IPS-20b (cell line): ENCODE data around the gene SLFN14.
A peak's percentile ranks its signal among the peaks of the same experiment; 100 is the strongest.
"Not testable (repeated sequence)": the region's sequence is repeated elsewhere in the genome, so short reads cannot be mapped to it uniquely, and the experiment has no call there.

Experiments used
- H3K27ac ChIP-seq: one replicate; pipeline ENCODE4 v1.5.1; 2013; ENCODE audit warnings: low read length
- H3K27me3 ChIP-seq: 2 replicates; pipeline ENCODE4 v1.6.1; 2013; ENCODE audit warnings: mild to moderate bottlenecking, low read length, inconsistent platforms; ENCODE audit not compliant: insufficient read depth
- H3K36me3 ChIP-seq: 2 replicates; pipeline ENCODE4 v1.6.1; 2013; ENCODE audit warnings: low read depth, mild to moderate bottlenecking, inconsistent platforms, low read length, moderate library complexity; ENCODE audit not compliant: insufficient read depth
- H3K4me1 ChIP-seq: 2 replicates; pipeline ENCODE4 v1.6.1; 2013; ENCODE audit warnings: mild to moderate bottlenecking, control low read depth, inconsistent platforms, low read length, moderate library complexity; ENCODE audit not compliant: insufficient read depth
- H3K4me3 ChIP-seq: 2 replicates; pipeline ENCODE4 v1.5.1; 2013; ENCODE audit warnings: mild to moderate bottlenecking, low read length, inconsistent platforms
- H3K9ac ChIP-seq: 2 replicates; pipeline ENCODE4 v1.6.1; 2013; ENCODE audit warnings: low read depth, mild to moderate bottlenecking, inconsistent platforms, low read length, moderate library complexity
- H3K9me3 ChIP-seq: 2 replicates; pipeline ENCODE4 v1.6.1; 2013; ENCODE audit warnings: mild to moderate bottlenecking, low read depth, low read length, inconsistent platforms; ENCODE audit not compliant: insufficient read depth

SLFN14 gene

GRCh38 chr17:35586569-35587073 is 26.0 kb upstream of the SLFN14 start:
- H3K9me3 ChIP-seq = no peaks in the 10 kb centered on the region
- H3K4me3 ChIP-seq = peak overlapping the region; percentile 89
- no peaks in the 10 kb centered on the region for H3K36me3 ChIP-seq
- peak overlapping the region; percentile 91; the same call in 1 of the 2 replicates for H3K9ac ChIP-seq
- 0 out of 2 replicates have a peak, but pooled peaks cover 9% of the 10 kb centered on the region for H3K27me3 ChIP-seq
- H3K4me1 ChIP-seq = 0 out of 2 replicates have a peak, but pooled peaks cover 3% of the 10 kb centered on the region
- peak overlapping the region; percentile 50 for H3K27ac ChIP-seq

- Histone ChIP-seq H3K27me3 (0 out of 2 replicates have a peak, but pooled peaks cover 9% of the 10 kb centered on the region), H3K9ac (no peak overlapping the region), H3K9me3 (no peaks in the 10 kb centered on the region), H3K27ac (no peak overlapping the region), H3K4me1 (no peaks in the 10 kb centered on the region), H3K36me3 (no peaks in the 10 kb centered on the region), H3K4me3 (no peak overlapping the region)
Measured at GRCh38 chr17:35584061-35584460, 23.4 kb upstream of the SLFN14 start.

DNA sequence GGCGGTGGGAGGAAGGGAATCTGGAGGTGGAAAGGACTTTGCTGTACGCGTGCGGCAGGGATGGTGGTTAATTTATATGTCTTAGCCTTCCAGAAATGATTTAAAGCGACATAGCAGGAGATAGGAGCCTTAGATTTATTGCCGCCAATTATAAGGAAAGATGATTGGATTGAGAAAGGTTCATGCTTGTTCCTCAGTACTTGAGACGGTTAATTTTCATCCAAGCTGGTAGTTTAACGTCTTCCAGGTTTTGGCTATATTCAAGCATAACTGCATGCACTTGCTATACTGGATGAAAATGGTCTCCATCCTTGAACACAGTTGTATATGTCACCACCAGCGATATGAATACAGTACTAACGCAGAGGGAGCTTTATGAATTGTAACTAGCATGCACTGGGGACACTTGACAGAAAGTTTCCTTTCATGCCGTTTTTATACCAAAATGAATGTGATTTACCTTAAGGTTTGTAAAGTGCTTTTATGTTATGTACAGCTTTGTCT is 18.4 kb upstream of the SLFN14 start:
- no peaks in the 10 kb centered on the region for H3K4me1 ChIP-seq
- peak overlapping the region; percentile 95 for H3K9ac ChIP-seq
- H3K9me3 ChIP-seq = no peaks in the 10 kb centered on the region
- peaks cover 17% of the 10 kb centered on the region for H3K36me3 ChIP-seq
- H3K27me3 ChIP-seq = 0 out of 2 replicates have a peak, but pooled peaks cover 4% of the 10 kb centered on the region
- H3K4me3 ChIP-seq = peak overlapping the region; percentile 94
- H3K27ac ChIP-seq = peak overlapping the region; percentile 86

GRCh38 chr17:35578197-35578928 is 17.7 kb upstream of the SLFN14 start, which contains the start of gene PEX12:
TSS of gene PEX12 (minus strand) at chr17:35578571. CDS start at chr17:35578021, 550 bp downstream.
- H3K27ac ChIP-seq = peak within 1 kb of the TSS; percentile 86
- H3K36me3 ChIP-seq = peaks cover 17% of the 10 kb centered on the region
- H3K9me3 ChIP-seq = no peaks in the 10 kb centered on the region
- H3K4me3 ChIP-seq = peak within 1 kb of the TSS; percentile 94
- peak within 1 kb of the TSS; percentile 95 for H3K9ac ChIP-seq
- H3K27me3 ChIP-seq = no peaks in the 10 kb centered on the region
- H3K4me1 ChIP-seq = no peaks in the 10 kb centered on the region

DNA sequence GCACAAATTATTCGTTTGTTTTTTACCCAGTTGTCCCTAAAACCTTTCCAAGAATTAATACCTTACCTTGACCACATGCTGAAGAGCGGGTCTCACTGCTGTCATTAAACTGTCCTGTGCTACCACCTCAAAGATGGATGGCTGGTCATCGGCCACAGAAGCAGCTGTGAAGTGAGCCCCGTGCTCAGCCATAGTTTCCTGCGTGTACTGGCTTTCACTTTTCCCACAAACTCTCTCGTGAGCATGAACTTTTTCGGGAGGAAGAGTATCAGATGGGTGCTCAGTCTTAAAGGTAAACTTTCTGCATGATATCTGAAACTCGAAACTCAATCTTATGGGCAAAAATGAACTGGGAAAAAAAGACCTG is 17.2 kb upstream of the SLFN14 start:
- H3K9ac ChIP-seq = peak overlapping the region; percentile 95
- peak overlapping the region; percentile 86 for H3K27ac ChIP-seq
- H3K36me3 ChIP-seq = peaks cover 17% of the 10 kb centered on the region
- H3K4me1 ChIP-seq = no peaks in the 10 kb centered on the region
- H3K27me3 ChIP-seq = no peaks in the 10 kb centered on the region
- H3K4me3 ChIP-seq = peak overlapping the region; percentile 94
- no peaks in the 10 kb centered on the region for H3K9me3 ChIP-seq

GRCh38 chr17:35575759-35576158 is 15.1 kb upstream of the SLFN14 start:
- Histone ChIP-seq H3K9me3 (no peaks in the 10 kb centered on the region), H3K27me3 (no peaks in the 10 kb centered on the region), H3K9ac (no peak overlapping the region), H3K4me1 (no peaks in the 10 kb centered on the region), H3K27ac (no peak overlapping the region), H3K36me3 (peaks cover 17% of the 10 kb centered on the region), H3K4me3 (no peak overlapping the region)

DNA sequence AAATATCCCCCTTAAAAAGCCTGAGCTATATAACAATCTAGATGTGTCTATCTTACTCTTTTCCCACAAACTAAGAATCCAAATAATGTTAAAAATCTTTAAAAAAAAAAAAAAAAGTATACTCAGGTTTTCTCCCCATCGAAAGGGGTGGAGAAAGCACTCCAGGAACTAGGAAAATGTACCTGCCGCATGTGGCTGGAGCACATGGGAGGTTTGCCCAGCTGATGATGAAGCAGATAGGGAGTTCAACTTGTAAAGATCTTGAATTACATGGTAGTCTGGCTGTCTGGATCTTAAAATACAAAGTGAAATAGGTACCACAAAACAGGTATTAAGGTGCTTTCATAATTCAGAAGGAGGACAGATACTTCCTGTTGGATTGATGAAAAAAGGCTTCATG is 8.8 kb upstream of the SLFN14 start:
- Histone ChIP-seq H3K4me1 (no peaks in the 10 kb centered on the region), H3K36me3 (peaks cover 2% of the 10 kb centered on the region; the same call in 1 of the 2 replicates), H3K4me3 (peak overlapping the region; percentile 99; the same call in 1 of the 2 replicates), H3K9me3 (no peaks in the 10 kb centered on the region), H3K27me3 (peaks cover 20% of the 10 kb centered on the region), H3K27ac (no peak overlapping the region), H3K9ac (no peak overlapping the region)

DNA sequence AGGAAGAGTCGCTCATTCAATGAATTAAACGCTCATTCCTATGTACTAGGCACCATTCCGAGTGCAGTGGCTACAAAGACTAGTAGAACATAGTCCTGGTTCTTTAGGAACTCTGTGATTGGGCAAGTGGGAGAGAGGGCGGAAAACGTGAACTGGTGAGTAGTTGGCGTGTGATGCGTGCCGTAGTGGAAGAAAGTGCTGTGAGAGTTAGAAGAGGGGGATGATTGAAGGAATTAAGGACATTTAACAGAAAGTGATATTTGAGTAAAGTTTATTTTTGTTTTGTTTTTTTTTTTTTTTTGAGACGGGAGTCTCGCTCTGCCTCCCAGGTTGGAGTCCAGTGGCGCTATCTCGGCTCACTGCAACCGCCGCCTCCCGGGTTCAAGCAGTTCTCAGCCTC is 7.9 kb upstream of the SLFN14 start:
- no peaks in the 10 kb centered on the region for H3K4me1 ChIP-seq
- no peaks in the 10 kb centered on the region for H3K36me3 ChIP-seq
- H3K9ac ChIP-seq = peak overlapping the region; percentile 99
- peak overlapping the region; percentile 99 for H3K4me3 ChIP-seq
- H3K27me3 ChIP-seq = peaks cover 29% of the 10 kb centered on the region
- H3K27ac ChIP-seq = peak overlapping the region; percentile 84
- H3K9me3 ChIP-seq = no peaks in the 10 kb centered on the region

DNA sequence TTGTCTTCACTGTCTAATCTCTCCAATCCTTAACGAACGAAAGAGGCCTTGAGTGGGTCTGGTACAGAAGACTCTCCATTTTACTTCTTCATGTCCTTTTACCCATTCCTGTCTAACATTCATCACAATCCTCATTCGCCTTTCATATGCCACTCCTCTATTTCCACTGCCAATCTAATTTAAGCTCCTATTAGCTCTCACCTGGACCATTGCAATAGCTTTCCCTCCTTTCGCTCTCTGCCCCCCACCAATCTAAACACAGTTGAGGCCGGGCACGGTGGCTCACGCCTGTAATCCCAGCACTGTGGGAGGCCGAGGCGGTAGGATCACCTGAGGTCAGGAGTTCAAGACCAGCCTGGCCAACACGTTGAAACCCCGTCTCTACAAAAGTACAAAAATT is 6.3 kb upstream of the SLFN14 start:
- Histone ChIP-seq H3K9ac (no peak overlapping the region), H3K4me3 (peak overlapping the region; percentile 99), H3K36me3 (no peaks in the 10 kb centered on the region), H3K27ac (no peak overlapping the region), H3K9me3 (no peaks in the 10 kb centered on the region), H3K4me1 (no peaks in the 10 kb centered on the region), H3K27me3 (peaks cover 29% of the 10 kb centered on the region)

GRCh38 chr17:35563181-35563580 is 2.6 kb upstream of the SLFN14 start:
- H3K27me3 ChIP-seq = peaks cover 33% of the 10 kb centered on the region
- not testable (repeated sequence) for H3K9ac ChIP-seq, H3K27ac ChIP-seq, H3K9me3 ChIP-seq, H3K36me3 ChIP-seq, H3K4me1 ChIP-seq, H3K4me3 ChIP-seq

DNA sequence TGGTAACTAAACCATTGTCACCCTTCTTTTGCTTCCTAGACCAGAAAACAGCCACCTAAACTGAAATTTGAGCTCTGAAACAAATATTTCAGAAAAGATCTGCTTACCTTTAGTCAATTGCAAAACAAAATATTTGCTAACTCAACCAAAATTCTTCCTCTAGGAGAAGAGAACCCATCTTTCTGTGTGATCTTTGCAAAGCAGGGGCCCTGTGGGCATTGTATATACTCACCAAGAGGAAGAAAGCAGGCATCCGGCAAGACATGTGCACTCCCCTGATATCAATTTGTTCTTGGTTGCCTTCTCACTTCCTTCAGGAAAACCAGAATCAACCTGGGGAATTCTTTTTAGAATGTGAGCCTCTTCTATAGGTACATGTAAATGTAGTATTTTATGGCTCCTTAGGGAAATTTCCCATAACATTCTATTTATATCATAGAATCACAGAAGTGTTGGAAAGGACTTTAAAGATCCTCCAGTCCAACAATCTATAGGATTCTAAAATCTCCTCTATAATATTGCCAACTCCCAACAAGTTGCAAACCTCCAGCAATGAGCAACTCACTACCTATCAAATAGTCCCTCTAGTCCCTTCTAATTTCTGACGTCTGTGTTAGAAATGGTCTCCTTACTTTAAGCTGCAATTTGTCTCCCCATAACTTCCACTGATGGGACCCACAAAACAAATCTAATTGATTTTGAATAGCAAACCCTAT is 966 bp downstream of the SLFN14 start:
- Histone ChIP-seq H3K9ac (no peak overlapping the region), H3K36me3 (no peaks in the 10 kb centered on the region), H3K27ac (no peak overlapping the region), H3K27me3 (peaks cover 15% of the 10 kb centered on the region), H3K4me1 (no peaks in the 10 kb centered on the region), H3K9me3 (no peaks in the 10 kb centered on the region), H3K4me3 (no peak overlapping the region)
